K562 (cell line): ENCODE results near the gene NAA38. TPM values are rescaled to one million over a fixed set of nuclear protein-coding genes. Genes with fewer than 3 reads are reported as not detected.
A peak's percentile ranks its signal among the peaks of the same experiment; 100 is the strongest.

Source experiments
- BHLHE40 ChIP-seq: IDR thresholded peaks from 2 replicates; pipeline ENCODE4 v1.6.1; 2011; ENCODE audit warnings: low read length, improper control_type of control experiment
- BRD9 ChIP-seq: fragments of 450-650 bp; IDR thresholded peaks from 2 replicates; pipeline ENCODE4 v1.6.1; 2018; ENCODE audit warnings: low read depth; ENCODE audit not compliant: partially characterized antibody
- CUX1 ChIP-seq: fragments of 200-800 bp; sonication (Bioruptor generic); IDR thresholded peaks from 2 replicates; pipeline ENCODE4 v1.6.1; 2016; ENCODE audit warnings: missing genetic modification characterization, missing compliant biosample characterization
- DACH1 ChIP-seq: fragments of 450-650 bp; IDR thresholded peaks from 2 replicates; pipeline ENCODE4 v1.6.1; 2018; ENCODE audit not compliant: partially characterized antibody
- GATA2 ChIP-seq: sonication (generic); formaldehyde crosslinking; IDR thresholded peaks from 2 replicates; pipeline ENCODE4 v1.4.0; 2020; ENCODE audit warnings: mild to moderate bottlenecking, missing genetic modification reagents
- GATAD2A ChIP-seq: fragments of 450-650 bp; IDR thresholded peaks from 2 replicates; pipeline ENCODE4 v1.6.1; 2017
- GATAD2B ChIP-seq: fragments of 450-650 bp; IDR thresholded peaks from 2 replicates; pipeline ENCODE4 v1.6.1; 2017; ENCODE audit warnings: mild to moderate bottlenecking, borderline replicate concordance
- KLF6 ChIP-seq: fragments of 250-450 bp; sonication (Bioruptor Pico); IDR thresholded peaks from 2 replicates; pipeline ENCODE4 v1.4.0; 2020; ENCODE audit warnings: mild to moderate bottlenecking, moderate library complexity, borderline replicate concordance
- LEF1 ChIP-seq: fragments of 450-650 bp; IDR thresholded peaks from 2 replicates; pipeline ENCODE4 v1.6.1; 2016; ENCODE audit warnings: mild to moderate bottlenecking
- MYC ChIP-seq, 2 experiments: fragments of 250-450 bp in 1 of 2; sonication (Bioruptor Pico) in 1 of 2; IDR thresholded peaks; 2 replicates each; pipeline versions ENCODE4 v1.5.1 to v1.6.1; 2012 to 2021; ENCODE audit warnings: low read depth in 2 of 2, borderline replicate concordance in 1 of 2, improper control_type of control experiment in 1 of 2, low read length in 1 of 2, mild to moderate bottlenecking in 1 of 2, moderate library complexity in 1 of 2
- PYGO2 ChIP-seq: fragments of 450-650 bp; IDR thresholded peaks from 2 replicates; pipeline ENCODE4 v1.6.1; 2016; ENCODE audit warnings: mild to moderate bottlenecking, missing genetic modification characterization, moderate library complexity, missing compliant biosample characterization
- RUNX1 ChIP-seq: sonication (generic); IDR thresholded peaks from 2 replicates; pipeline ENCODE4 v1.6.1; 2016; ENCODE audit warnings: antibody characterized with exemption, low read depth
- SMAD1 ChIP-seq: fragments of 150-350 bp; IDR thresholded peaks from 2 replicates; pipeline ENCODE4 v1.6.1; 2014; ENCODE audit warnings: low read length, low read depth; ENCODE audit not compliant: partially characterized antibody
- SRSF1 ChIP-seq: fragments of 200-400 bp; formaldehyde crosslinking; IDR thresholded peaks from 2 replicates; pipeline ENCODE4 v1.6.1; 2017; ENCODE audit warnings: mild to moderate bottlenecking, low read depth, low read length, moderate library complexity
- TFAM ChIP-seq: fragments of 250-450 bp; sonication (Bioruptor Pico); conservative IDR thresholded peaks from 2 replicates; pipeline ENCODE4 v1.5.0; 2021; ENCODE audit warnings: mild to moderate bottlenecking, moderate library complexity
- THAP7 ChIP-seq: fragments of 250-450 bp; sonication (Bioruptor Pico); IDR thresholded peaks from 2 replicates; pipeline ENCODE4 v1.5.0; 2021
- U2AF2 ChIP-seq: fragments of 200-400 bp; formaldehyde crosslinking; optimal IDR thresholded peaks from 2 replicates; pipeline ENCODE3; 2017; ENCODE audit warnings: low read depth, mild to moderate bottlenecking, low read length
- ZNF133 ChIP-seq: fragments of 250-450 bp; sonication (Bioruptor Pico); IDR thresholded peaks from 2 replicates; pipeline ENCODE4 v1.4.0; 2020; ENCODE audit warnings: mild to moderate bottlenecking
- ZNF134 ChIP-seq: fragments of 250-450 bp; sonication (Bioruptor Pico); conservative IDR thresholded peaks from 2 replicates; pipeline ENCODE4 v1.4.0; 2020
- ZNF282 ChIP-seq: sonication (generic); formaldehyde crosslinking; IDR thresholded peaks from 2 replicates; pipeline ENCODE4 v1.8.1; 2023; ENCODE audit warnings: missing genetic modification reagents
- ZNF696 ChIP-seq: fragments of 250-450 bp; sonication (Bioruptor Pico); conservative IDR thresholded peaks from 2 replicates; pipeline ENCODE4 v1.4.0; 2020; ENCODE audit warnings: mild to moderate bottlenecking, moderate library complexity
- ZNF707 ChIP-seq: fragments of 250-450 bp; sonication (Bioruptor Pico); conservative IDR thresholded peaks from 2 replicates; pipeline ENCODE4 v1.8.0; 2022; ENCODE audit warnings: inconsistent platforms, mild to moderate bottlenecking, moderate library complexity
- polyA plus RNA-seq, 8 experiments: library from polyadenylated mRNA; depleted of rRNA in 4 of 8; stranded (reverse) in 5 of 8; unstranded in 3 of 8; fragments of >200 nt; fragmentation: Nextera tagmentation in 2 of 8; fragmentation: Illumina TruSeq in 1 of 8; extraction: Ambion mirVana in 2 of 8; extraction: Trizol in 1 of 8; gene quantifications; 2 replicates each; pipeline versions ENCODE4 v1.2.1 to v1.2.3, GENCODE V29; 2011 to 2014; ENCODE audit warnings: inconsistent platforms in 1 of 8, missing spikeins in 1 of 8
- total RNA-seq, 7 experiments: library from RNA; depleted of rRNA in 6 of 7; stranded (reverse); fragments of >200 nt in 6 of 7; fragmentation: Illumina TruSeq in 2 of 7; extraction: Trizol in 2 of 7; gene quantifications; 2 replicates each; pipeline versions ENCODE4 v1.2.1 to v1.2.3, GENCODE V29; 2011 to 2021; ENCODE audit warnings: low replicate concordance in 1 of 7
- TF ChIP-seq, protein P1 (sequence below): fragments of 250-450 bp; sonication (Bioruptor Pico); IDR thresholded peaks from 2 replicates; pipeline ENCODE4 v1.9.0; 2021; ENCODE audit warnings: mild to moderate bottlenecking

Gene NAA38
- total and polyA plus RNA-seq, 9 of the 15 experiments (the other 6 are each of a cell fraction or from before 2014, with no cell fraction given) = 16.4 to 99.8 (median 57.3) TPM

DNA sequence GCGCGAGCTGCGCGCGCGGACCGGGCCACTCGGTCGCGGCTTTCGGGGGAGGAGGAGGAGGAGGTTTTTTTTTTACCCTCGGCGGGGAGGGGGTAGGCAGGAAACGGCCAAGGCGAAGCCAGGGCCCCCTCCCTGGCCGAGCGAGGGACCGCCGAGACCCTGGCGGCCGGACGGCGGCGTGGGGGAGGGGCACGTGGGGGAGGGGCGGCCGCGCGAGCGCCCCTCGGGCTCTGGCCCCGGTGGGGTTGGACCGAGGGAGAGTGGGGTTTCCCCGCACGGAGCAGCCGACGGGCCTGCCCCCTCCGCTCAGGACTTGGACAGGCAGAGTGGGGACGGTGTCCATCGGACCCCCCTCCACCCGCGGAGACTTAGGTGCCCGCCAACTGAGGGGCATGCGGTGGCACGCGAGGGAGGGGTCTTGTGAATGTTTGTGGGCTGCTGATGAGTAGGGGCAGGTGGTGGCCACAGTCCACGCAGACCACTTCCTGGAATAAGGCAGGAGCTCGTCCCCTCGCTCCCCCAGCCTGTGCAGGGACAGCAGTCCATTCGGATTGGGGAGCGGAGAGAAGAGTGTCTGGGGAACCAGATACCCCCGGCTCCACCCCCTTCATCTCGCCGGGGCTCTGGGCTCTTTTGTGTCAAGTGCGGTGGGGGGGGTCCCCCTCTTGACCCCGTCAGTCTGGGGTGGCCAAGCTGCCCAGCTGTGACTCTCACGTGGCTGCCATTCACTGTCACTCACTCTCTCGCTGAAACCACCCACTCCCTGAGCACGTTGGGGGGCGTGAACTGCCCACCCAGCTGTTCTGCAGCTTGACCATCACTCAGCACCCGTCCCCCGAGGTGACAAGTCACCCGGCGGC lies 28.2 kb upstream of the NAA38 start (continued):
- TF ChIP-seq U2AF2 (no peak), PYGO2 (no peak), LEF1 (no peak), MYC (IDR thresholded peaks at IDR 0.05; ENCODE audit: low read depth, low read length) (no peak; the same call in 1 of the 2 replicates), MYC (CRISPR knock-in tag; IDR thresholded peaks at IDR 0.05; ENCODE audit: borderline replicate concordance, low read depth) (no peak; the same call in 1 of the 2 replicates), SMAD1 (no peak), SRSF1 (no peak), KLF6 (CRISPR knock-in tag) (no peak), CUX1 (CRISPR knock-in tag) (no peak), BHLHE40 (peak; percentile 79), ZNF134 (no peak), ZNF282 (CRISPR knock-in tag) (no peak), ZNF707 (CRISPR knock-in tag) (no peak), RUNX1 (no peak), ZNF696 (CRISPR knock-in tag) (no peak), DACH1 (peak; percentile 90), BRD9 (no peak), ZNF133 (no peak), THAP7 (CRISPR knock-in tag) (no peak), GATAD2A (no peak), TFAM (CRISPR knock-in tag) (no peak), GATAD2B (no peak), GATA2 (CRISPR knock-in tag) (no peak)
- TF ChIP-seq, protein P1, sequence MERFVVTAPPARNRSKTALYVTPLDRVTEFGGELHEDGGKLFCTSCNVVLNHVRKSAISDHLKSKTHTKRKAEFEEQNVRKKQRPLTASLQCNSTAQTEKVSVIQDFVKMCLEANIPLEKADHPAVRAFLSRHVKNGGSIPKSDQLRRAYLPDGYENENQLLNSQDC (CRISPR knock-in tag) = no peak
